ENCODE measurements around the gene DISP2.
A peak's percentile ranks its signal among the peaks of the same experiment; 100 is the strongest.

DISP2 gene

DNA sequence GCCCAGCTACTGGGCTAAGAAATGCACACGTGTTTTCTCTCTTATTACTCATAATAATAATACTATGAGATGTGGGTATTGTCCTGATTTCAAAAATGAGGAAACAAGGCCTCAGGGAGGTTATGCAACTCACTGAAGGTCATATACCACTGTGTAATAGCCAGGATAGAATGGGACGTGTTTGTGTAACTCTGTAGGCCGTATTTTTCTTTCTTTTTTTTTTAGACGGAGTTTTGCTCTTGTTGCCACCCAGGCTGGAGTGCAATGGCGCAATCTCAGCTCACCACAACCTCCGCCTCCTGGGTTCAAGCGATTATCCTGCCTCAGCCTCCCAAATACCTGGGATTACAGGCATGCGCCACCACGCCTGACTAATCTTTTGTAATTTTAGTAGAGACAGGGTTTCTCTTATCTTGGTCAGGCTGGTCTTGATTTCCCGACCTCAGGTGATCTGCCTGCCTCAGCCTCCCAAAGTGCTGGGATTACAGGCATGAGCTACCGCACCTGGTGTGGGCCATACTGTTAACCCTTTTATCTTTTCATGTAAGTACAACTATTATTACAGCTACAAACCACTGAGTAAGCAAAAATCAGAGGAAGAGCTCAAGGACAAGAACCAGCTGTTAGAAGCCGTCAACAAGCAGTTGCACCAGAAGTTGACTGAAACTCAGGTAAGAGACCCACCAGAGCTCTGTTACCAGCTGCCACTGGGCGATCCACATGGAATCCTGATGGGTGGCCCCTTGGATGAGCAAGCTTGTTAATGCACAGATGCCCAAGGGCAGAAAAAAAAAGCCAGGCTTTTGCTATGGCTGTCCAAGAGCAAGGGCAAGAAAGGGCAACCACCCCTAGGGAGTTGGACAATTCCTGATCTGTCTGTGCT is 31.2 kb downstream of the DISP2 start:
- peak overlapping the region; percentile 86 for H3K27ac ChIP-seq
- no peak for TF ChIP-seq ZFX (IDR thresholded peaks at IDR 0.05)
- TF ChIP-seq, protein P1, sequence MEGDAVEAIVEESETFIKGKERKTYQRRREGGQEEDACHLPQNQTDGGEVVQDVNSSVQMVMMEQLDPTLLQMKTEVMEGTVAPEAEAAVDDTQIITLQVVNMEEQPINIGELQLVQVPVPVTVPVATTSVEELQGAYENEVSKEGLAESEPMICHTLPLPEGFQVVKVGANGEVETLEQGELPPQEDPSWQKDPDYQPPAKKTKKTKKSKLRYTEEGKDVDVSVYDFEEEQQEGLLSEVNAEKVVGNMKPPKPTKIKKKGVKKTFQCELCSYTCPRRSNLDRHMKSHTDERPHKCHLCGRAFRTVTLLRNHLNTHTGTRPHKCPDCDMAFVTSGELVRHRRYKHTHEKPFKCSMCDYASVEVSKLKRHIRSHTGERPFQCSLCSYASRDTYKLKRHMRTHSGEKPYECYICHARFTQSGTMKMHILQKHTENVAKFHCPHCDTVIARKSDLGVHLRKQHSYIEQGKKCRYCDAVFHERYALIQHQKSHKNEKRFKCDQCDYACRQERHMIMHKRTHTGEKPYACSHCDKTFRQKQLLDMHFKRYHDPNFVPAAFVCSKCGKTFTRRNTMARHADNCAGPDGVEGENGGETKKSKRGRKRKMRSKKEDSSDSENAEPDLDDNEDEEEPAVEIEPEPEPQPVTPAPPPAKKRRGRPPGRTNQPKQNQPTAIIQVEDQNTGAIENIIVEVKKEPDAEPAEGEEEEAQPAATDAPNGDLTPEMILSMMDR (conservative IDR thresholded peaks at IDR 0.05), result no peak

DNA sequence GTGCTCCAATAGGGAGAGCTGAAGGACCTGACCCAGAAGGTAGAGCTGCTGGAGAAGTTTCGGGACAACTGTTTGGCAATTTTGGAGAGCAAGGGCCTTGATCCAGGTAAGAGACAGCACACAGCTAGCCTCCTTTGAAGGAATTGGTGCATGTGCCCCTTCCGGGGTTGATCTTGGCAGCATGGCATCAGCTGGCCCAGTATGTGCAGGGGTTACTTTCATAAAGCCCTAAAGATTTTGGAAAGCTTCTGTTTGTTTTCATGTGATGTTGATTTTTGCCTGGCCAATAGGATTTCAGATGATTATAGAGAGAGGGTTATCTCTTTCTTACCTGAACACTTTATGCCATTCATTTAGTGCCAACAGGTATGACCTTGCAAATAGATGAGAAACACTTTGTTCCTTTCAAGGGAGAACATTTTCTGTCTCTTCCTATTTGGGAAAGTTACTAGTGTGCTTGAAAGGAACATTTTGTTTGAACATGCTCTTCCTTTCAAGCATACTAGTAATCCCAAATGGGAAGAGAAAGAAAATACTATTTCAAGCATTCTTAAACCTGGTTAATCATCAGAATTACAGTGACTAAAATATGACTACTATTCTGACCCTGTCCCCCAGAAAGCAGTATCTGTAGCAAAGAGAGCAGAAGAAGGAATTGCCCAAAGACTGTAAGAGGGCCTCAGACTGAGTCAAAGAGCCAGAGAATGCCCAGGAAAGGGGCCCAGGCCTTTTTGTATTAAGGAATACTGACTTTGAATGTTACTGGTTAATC is 32.0 kb downstream of the DISP2 start:
- TF ChIP-seq, protein P1 (conservative IDR thresholded peaks at IDR 0.05), result no peak
- no peak; the same call in 1 of the 2 replicates for TF ChIP-seq ZFX (IDR thresholded peaks at IDR 0.05)
- H3K27ac ChIP-seq, result peak overlapping the region; percentile 86

DNA sequence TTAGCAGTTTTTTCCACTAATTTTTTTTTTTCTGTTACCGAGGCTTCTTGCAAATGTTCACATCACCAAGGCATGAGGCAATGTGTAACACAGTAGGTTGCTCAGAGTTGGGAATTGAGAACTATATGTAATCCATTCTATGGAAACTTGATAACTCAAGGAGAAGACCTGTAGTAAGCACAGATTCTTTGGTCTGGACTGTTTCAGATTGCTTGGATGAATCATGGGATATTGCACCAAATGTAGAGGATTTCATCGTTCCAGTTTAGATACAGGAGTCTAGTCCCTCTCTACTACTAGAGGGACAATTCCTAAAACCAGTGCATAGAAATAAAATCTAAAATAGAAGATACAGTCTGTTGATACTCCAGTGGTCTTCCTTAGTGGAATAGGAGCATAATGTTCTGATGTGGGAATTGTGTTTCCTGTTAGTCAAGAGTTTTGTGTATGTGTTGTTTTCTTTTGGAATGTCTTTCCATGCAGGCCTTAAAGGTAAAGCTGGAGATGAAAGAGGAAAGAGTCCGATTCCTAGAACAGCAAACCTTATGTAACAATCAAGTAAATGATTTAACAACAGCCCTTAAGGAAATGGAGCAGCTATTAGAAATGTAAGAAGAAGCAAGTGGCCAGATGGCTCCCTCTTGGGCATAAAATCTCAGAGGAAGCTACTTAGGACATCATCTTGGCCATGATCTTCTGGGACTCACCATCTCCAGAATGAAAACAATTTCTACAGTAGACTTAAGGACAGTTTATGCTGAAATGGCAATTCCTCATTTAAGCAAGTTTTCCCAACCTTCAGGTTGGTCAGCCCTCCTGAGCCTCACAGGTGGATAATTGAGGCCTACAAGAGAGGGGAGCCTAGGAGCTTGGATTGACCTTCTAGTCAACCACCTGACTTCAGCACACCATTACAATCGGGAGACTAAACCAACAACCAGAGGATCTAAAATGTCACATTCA is 35.2 kb downstream of the DISP2 start:
- no peak overlapping the region for H3K27ac ChIP-seq
- TF ChIP-seq, protein P1 (conservative IDR thresholded peaks at IDR 0.05), result no peak
- TF ChIP-seq ZFX (IDR thresholded peaks at IDR 0.05), result no peak

DNA sequence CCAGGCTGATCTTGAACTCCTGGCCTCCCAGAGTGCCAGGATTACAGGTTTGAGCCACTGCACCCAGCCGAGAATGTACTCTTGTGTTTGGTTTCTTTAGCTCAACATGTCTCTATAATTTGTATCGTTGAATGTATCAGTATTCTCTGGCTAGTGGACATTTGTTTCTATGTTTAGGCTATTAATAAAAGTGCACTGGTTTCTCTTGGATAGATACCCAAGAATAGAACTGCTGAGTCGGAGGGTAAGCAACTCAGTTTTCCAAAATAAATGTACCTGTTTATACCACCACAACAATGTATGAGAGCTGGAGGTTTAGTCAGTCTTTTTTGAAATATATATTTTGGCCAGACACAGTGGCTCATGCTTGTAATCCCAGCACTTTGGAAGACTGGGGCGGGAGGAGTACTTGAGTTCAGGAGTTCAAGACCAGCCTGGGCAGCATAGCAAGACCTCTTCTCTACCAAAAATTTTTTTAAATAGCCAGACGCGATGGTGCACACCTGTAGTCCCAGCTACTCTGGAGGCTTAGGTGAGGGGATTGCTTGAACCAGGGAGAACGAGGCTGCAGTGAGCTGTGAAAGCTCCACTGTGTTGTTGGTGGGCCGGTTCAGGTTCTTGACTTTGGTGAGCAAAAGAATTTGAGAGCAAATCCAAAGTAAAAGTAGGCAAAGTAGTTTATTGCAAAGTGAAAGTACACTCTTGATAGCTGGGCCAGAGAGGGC is 39.8 kb downstream of the DISP2 start:
- TF ChIP-seq, protein P1 (conservative IDR thresholded peaks at IDR 0.05), result no peak
- TF ChIP-seq ZFX (IDR thresholded peaks at IDR 0.05), result no peak
- H3K27ac ChIP-seq, result no peak overlapping the region

GRCh38 chr15:40398413-40398873 is 40.4 kb downstream of the DISP2 start:
- H3K27ac ChIP-seq, result no peak overlapping the region

DNA sequence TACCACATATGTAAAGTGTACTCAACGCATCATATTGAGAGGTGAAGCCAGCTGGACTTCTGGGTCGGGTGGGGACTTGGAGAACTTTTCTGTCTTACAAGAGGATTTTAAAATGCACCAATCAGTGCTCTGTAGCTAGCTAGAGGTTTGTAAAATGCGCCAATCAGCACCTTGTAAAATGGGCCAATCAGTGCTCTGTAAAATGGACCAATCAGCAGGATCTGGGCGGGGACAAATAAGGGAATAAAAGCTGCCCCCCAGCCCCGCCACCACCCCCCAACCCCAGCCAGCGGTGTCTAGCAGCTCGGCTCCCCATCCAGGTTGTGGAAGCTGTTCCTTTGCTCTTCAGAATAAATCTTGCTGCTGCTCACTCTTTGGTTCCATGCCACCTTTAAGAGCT is 41.4 kb downstream of the DISP2 start:
- TF ChIP-seq, protein P1 (conservative IDR thresholded peaks at IDR 0.05), result no peak
- TF ChIP-seq ZFX (IDR thresholded peaks at IDR 0.05), result no peak
- H3K27ac ChIP-seq, result no peak overlapping the region

More at GRCh38 chr15:40398413-40398873, 40.4 kb downstream of the DISP2 start:
- TF ChIP-seq, protein P1 (conservative IDR thresholded peaks at IDR 0.05), result no peak
- no peak for TF ChIP-seq ZFX (IDR thresholded peaks at IDR 0.05)

Data from C4-2B (cell line).